ENCODE results near the gene CYTIP.

The CYTIP gene

GRCh38 chr2:157443795-157444640 lies at the start of gene CYTIP:
CYTIP (minus strand) TSS chr2:157444089; CDS start chr2:157444020, 69 bp downstream.
- DNase-seq: peak; percentile 72 to 80 (median 79)

GRCh38 chr2:157492189-157492773 lies 48.4 kb upstream of the CYTIP start:
- DNase-seq: peak; percentile 68 to 75 (median 69)

GRCh38 chr2:157489983-157490382 lies 46.1 kb upstream of the CYTIP start:
- DNase-seq: peak in 1 of 3 donors; percentile 22

GRCh38 chr2:157488877-157489276 lies 45.0 kb upstream of the CYTIP start:
- DNase-seq: no peak

- DNase-seq: no peak
These were observed 43.9 kb upstream of the CYTIP start for GRCh38 chr2:157487747-157488146.

- DNase-seq: no peak
These were observed 43.4 kb upstream of the CYTIP start for GRCh38 chr2:157487271-157487610.

GRCh38 chr2:157486596-157487270 lies 42.8 kb upstream of the CYTIP start:
- DNase-seq: no peak

- peak; percentile 67 to 74 (median 67) for DNase-seq
These were observed 36.5 kb upstream of the CYTIP start for GRCh38 chr2:157480182-157480961.

GRCh38 chr2:157479081-157480027 lies 35.5 kb upstream of the CYTIP start:
- DNase-seq: peak in 1 of 3 donors; percentile 26

GRCh38 chr2:157477919-157478318 lies 34.0 kb upstream of the CYTIP start:
- no peak for DNase-seq

GRCh38 chr2:157476953-157477709 lies 33.2 kb upstream of the CYTIP start:
- no peak for DNase-seq

- no peak for DNase-seq
These were observed 32.0 kb upstream of the CYTIP start for GRCh38 chr2:157475722-157476390.

GRCh38 chr2:157473581-157473980 lies 29.7 kb upstream of the CYTIP start:
- no peak for DNase-seq

- no peak for DNase-seq
These were observed 27.2 kb upstream of the CYTIP start for GRCh38 chr2:157471078-157471477.

GRCh38 chr2:157470321-157470720 lies 26.4 kb upstream of the CYTIP start:
- no peak for DNase-seq

- DNase-seq: no peak
These were observed 25.8 kb upstream of the CYTIP start for GRCh38 chr2:157469726-157470125.

- DNase-seq: peak; percentile 81 to 93 (median 89)
These were observed 25.2 kb upstream of the CYTIP start for GRCh38 chr2:157468931-157469708.

- DNase-seq: peak; percentile 74 to 76 (median 75)
These were observed 22.9 kb upstream of the CYTIP start for GRCh38 chr2:157466764-157467163.

GRCh38 chr2:157465554-157465953 lies 21.7 kb upstream of the CYTIP start:
- no peak for DNase-seq

GRCh38 chr2:157463002-157463401 lies 19.1 kb upstream of the CYTIP start:
- no peak for DNase-seq
